Measurements from ENCODE around the gene TLE4.
"Not testable (repeated sequence)": the region's sequence is repeated elsewhere in the genome, so short reads cannot be mapped to it uniquely, and the experiment has no call there.

Gene TLE4

GRCh38 chr9:79571309-79572031 is at the start of gene TLE4:
Gene TLE4 (plus strand): TSS chr9:79571965. CDS start chr9:79572791, 826 bp downstream.
- peak within 1 kb of the TSS; percentile 81 for H3K4me3 ChIP-seq (ENCODE audit: low read depth, low read length)
- TF ChIP-seq CTCF (IDR thresholded peaks at IDR 0.05; ENCODE audit: low read depth, low read length) = no peak

DNA sequence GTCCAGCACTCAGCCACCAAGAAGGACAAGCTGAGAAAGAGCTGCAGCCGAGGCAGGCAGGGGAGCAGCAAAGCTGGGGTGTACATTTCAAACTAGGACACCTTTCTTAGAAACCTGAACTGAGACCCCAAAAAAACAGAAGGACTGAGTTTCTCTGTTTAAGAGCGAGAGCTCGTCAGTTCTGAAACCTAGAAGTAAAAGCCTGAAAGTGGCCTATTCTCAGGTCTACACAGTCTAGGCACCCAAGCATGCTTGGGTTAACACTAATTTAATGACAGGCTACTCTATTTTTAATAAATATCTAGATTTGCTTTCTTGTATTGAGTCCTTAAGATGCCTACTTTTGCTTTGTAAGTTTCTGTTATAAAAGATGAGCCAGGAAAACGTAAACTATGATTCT is 49.0 kb upstream of the TLE4 start:
- no peak overlapping the region for H3K4me3 ChIP-seq (ENCODE audit: low read depth, low read length)
- TF ChIP-seq CTCF (IDR thresholded peaks at IDR 0.05; ENCODE audit: low read depth, low read length) = no peak

DNA sequence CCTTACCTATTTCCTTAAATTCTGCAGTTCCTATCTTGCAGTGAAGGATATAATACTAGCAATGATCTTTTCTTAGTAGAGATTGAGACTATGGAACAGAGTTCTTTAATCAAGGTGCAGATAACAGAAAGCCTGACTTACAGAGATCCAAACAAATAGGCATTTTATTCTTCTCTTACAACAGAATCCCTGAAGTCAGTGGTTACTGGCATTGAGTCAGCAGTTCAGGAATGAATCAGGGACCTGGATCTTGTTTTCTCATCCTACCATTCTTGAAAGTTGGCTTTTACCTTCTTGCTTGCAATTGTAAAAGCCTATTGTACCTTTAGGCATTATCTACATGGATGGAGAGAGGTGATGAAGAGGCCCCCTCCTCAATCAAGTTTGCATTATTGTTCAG is 47.5 kb upstream of the TLE4 start:
- H3K4me3 ChIP-seq (ENCODE audit: low read depth, low read length) = no peak overlapping the region
- TF ChIP-seq CTCF (IDR thresholded peaks at IDR 0.05; ENCODE audit: low read depth, low read length) = no peak

DNA sequence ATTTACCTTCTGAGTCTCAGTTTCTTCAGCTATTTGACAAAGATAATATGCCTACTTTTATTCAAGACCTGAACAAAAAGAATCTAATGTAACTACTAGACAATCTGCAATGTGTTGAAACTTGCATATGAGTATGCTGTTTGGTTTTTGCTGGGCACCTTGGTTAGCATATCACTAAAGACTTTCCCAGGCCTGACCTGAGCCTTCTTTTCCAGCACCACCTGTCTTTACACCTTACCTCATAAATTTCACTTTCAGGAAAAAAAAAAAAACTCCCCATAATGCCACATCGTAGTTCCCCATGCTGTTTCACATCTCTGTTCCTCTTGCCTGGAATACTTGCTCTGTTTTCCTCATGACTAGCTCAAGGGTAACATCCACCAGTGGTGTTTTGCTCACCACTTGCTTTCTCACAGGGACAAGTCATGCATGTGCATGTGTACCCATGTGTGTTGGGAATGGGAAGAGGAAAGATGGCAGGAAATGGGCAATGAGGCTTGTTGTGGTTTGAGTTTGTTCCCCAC is 45.6 kb upstream of the TLE4 start:
- TF ChIP-seq CTCF (IDR thresholded peaks at IDR 0.05; ENCODE audit: low read depth, low read length) = no peak
- H3K4me3 ChIP-seq (ENCODE audit: low read depth, low read length) = no peak overlapping the region

DNA sequence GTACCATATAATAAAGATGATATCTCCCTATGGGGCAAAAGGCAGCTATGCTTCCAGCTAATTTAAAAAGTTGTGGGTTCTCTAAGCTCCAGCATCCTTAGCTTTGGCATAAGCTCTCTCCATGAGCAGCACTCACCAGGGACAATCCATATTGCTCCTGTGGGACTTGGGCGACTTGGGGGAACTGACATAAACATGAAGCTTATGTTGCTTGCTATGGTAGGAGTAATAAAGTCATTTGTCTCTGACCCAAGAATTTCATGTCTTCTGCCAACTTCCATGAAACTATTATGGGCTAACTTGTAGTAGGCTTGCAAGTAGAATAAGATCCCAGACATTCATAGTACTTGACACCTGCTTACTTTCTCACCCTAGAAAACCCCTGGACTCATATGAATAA is 36.2 kb upstream of the TLE4 start:
- no peak for TF ChIP-seq CTCF (IDR thresholded peaks at IDR 0.05; ENCODE audit: low read depth, low read length)
- no peak overlapping the region for H3K4me3 ChIP-seq (ENCODE audit: low read depth, low read length)

DNA sequence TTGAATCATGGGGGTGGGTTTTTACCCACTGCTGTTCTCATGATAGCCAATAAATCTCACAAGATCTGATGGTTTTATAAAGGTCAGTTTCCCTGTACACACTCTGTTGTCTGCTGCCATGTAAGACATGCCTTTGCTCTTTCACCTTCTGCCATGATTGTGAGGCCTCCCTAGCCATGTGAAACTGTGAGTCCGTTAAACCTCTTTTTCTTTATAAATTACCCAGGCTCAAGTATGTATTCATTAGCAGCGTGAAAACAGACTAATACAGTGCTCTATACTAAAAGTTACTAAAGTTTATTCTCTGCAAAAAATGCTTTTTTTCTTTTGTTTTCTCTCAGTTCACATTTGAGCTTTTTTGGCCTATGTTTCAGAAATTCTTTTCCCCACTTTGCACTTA is 33.9 kb upstream of the TLE4 start:
- no peak for TF ChIP-seq CTCF (IDR thresholded peaks at IDR 0.05; ENCODE audit: low read depth, low read length)
- no peak overlapping the region for H3K4me3 ChIP-seq (ENCODE audit: low read depth, low read length)

- no peak for TF ChIP-seq CTCF (IDR thresholded peaks at IDR 0.05; ENCODE audit: low read depth, low read length)
- H3K4me3 ChIP-seq (ENCODE audit: low read depth, low read length) = no peak overlapping the region
These were observed 28.8 kb upstream of the TLE4 start for GRCh38 chr9:79542735-79543620.

DNA sequence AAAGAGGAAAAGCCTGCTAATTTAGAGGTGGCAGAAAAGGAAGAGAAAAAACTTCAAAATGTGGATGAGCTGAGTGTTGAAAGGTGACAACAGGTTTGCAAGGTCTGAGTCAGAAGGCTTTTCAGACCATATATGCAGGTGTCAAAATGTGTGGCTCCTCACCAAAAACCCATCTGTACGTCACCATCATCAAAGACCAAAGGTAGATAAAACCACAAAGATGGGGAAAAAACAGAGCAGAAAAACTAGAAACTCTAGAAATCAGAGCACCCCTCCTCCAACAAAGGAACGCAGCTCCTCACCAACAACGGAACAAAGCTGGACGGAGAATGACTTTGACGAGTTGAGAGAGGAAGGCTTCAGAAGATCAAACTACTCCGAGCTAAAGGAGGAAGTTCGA is 27.4 kb upstream of the TLE4 start:
- not testable (repeated sequence) for H3K4me3 ChIP-seq (ENCODE audit: low read depth, low read length)
